GM18951 (cell line): ENCODE results near the gene PCGF2.

Experiments used
- POLR2A ChIP-seq: IDR thresholded peaks from 4 replicates; pipeline ENCODE4 v1.6.1; 2011; ENCODE audit warnings: mild to moderate bottlenecking; ENCODE audit not compliant: insufficient read length, insufficient read depth; ENCODE audit errors: extremely low read depth
- in situ Hi-C: fragments of 300-500 bp; cut with MboI; formaldehyde crosslinking; loops from one replicate; pipeline ENCODE4 v1.12.0; 2022; ENCODE audit warnings: low sequenced_read_pairs, mixed read lengths, inconsistent platforms; ENCODE audit not compliant: unreplicated experiment

Gene PCGF2

GRCh38 chr17:38773258-38773657 is 25.1 kb upstream of the PCGF2 start:
- no peak for TF ChIP-seq POLR2A
- in situ Hi-C loops, result no loop called here

GRCh38 chr17:38768417-38768816 is 20.3 kb upstream of the PCGF2 start:
- in situ Hi-C loops, result no loop called here
- TF ChIP-seq POLR2A, result no peak

- in situ Hi-C loops, result no loop called here
- TF ChIP-seq POLR2A, result no peak
Measured at GRCh38 chr17:38766341-38766740, 18.2 kb upstream of the PCGF2 start.

- in situ Hi-C loops, result no loop called here
- no peak for TF ChIP-seq POLR2A
Measured at GRCh38 chr17:38762231-38762630, 14.1 kb upstream of the PCGF2 start.

GRCh38 chr17:38761612-38762011 is 13.5 kb upstream of the PCGF2 start:
- in situ Hi-C loops, result no loop called here
- no peak for TF ChIP-seq POLR2A

GRCh38 chr17:38753071-38753506 is 5.0 kb upstream of the PCGF2 start:
- no peak for TF ChIP-seq POLR2A
- in situ Hi-C loops, result no loop called here

- peak; percentile 68 for TF ChIP-seq POLR2A
- in situ Hi-C loops, result no loop called here
Measured at GRCh38 chr17:38752308-38753070, 4.4 kb upstream of the PCGF2 start, which contains the start of gene PSMB3. TSS of gene PSMB3 (plus strand) at chr17:38752741. CDS start at chr17:38752827, 86 bp downstream.

GRCh38 chr17:38751808-38752307 is 3.7 kb upstream of the PCGF2 start:
- in situ Hi-C loops, result no loop called here
- TF ChIP-seq POLR2A, result no peak

GRCh38 chr17:38751144-38751807 is 3.1 kb upstream of the PCGF2 start:
- in situ Hi-C loops, result no loop called here
- no peak for TF ChIP-seq POLR2A

GRCh38 chr17:38750312-38751121 is 2.4 kb upstream of the PCGF2 start:
- in situ Hi-C loops, result no loop called here
- TF ChIP-seq POLR2A, result peak; percentile 30

- TF ChIP-seq POLR2A, result no peak
- in situ Hi-C loops, result no loop called here
Measured at GRCh38 chr17:38750044-38750311, 1.8 kb upstream of the PCGF2 start.

- peak; percentile 75 for TF ChIP-seq POLR2A
- in situ Hi-C loops, result loop anchor here (10.0 kb wide), 1 partner anchor 75 kb away; the partner anchor contains the start of gene EPOP
Measured at GRCh38 chr17:38749223-38750043, 1.3 kb upstream of the PCGF2 start.
